ENCODE data around the gene ESD.

DNA sequence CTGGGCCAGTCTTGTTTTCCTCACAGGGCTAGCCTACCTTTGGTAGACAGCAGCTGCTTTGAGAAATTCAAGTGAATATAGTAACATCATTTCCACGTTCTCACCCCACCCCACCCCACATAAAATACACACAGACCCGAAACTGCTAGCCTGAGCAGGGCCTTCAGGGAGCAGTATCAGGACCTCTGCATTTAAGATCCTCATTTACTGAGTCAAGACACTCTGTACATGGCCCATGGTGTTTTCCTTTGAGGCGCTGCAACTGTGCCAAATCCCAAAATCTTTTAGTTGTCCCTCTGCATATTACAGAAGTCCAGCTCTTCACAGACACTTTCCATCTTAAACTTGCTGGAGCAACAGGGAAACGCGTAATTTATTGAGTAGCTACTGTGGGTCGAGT is 43.0 kb downstream of the ESD start:
- TF ChIP-seq CTCF (conservative IDR thresholded peaks at IDR 0.05; ENCODE audit: low read depth in 2 of 2): no peak
- no peak for TF ChIP-seq EZH2 (IDR thresholded peaks at IDR 0.05; ENCODE audit: low read depth, unreplicated experiment)
- TF ChIP-seq EZH2phosphoT487 (IDR thresholded peaks at IDR 0.05; ENCODE audit: unreplicated experiment): no peak
- TF ChIP-seq REST (IDR thresholded peaks at IDR 0.05; ENCODE audit: unreplicated experiment): no peak
- no peak for TF ChIP-seq CREB1 (CRISPR knock-in tag; IDR thresholded peaks at IDR 0.05; ENCODE audit: low read depth)
- TF ChIP-seq POLR2AphosphoS5 (IDR thresholded peaks at IDR 0.05; ENCODE audit: low read depth): no peak
- TF ChIP-seq, protein P1, sequence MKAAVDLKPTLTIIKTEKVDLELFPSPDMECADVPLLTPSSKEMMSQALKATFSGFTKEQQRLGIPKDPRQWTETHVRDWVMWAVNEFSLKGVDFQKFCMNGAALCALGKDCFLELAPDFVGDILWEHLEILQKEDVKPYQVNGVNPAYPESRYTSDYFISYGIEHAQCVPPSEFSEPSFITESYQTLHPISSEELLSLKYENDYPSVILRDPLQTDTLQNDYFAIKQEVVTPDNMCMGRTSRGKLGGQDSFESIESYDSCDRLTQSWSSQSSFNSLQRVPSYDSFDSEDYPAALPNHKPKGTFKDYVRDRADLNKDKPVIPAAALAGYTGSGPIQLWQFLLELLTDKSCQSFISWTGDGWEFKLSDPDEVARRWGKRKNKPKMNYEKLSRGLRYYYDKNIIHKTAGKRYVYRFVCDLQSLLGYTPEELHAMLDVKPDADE (IDR thresholded peaks at IDR 0.05): no peak
- TF ChIP-seq JUNB (IDR thresholded peaks at IDR 0.05; ENCODE audit: unreplicated experiment): no peak
- no peak for TF ChIP-seq STAT1 (IDR thresholded peaks at IDR 0.05; ENCODE audit: unreplicated experiment)
- no peak for TF ChIP-seq NANOG (IDR thresholded peaks at IDR 0.05; ENCODE audit: borderline replicate concordance)
- TF ChIP-seq ZNF331 (CRISPR knock-in tag; IDR thresholded peaks at IDR 0.05; ENCODE audit: low read depth): no peak
- TF ChIP-seq ZNF114 (CRISPR knock-in tag; IDR thresholded peaks at IDR 0.05): no peak
- no peak for TF ChIP-seq ZNF462 (CRISPR knock-in tag; IDR thresholded peaks at IDR 0.05)
